Hypothalamus (tissue), 51 donors: ENCODE data around the gene PCSK5.

Experiments used
- DNase-seq, 51 donors: peaks; one replicate each; lab custom pipeline; 2025; lab: John Stamatoyannopoulos, UW

PCSK5 gene

DNA sequence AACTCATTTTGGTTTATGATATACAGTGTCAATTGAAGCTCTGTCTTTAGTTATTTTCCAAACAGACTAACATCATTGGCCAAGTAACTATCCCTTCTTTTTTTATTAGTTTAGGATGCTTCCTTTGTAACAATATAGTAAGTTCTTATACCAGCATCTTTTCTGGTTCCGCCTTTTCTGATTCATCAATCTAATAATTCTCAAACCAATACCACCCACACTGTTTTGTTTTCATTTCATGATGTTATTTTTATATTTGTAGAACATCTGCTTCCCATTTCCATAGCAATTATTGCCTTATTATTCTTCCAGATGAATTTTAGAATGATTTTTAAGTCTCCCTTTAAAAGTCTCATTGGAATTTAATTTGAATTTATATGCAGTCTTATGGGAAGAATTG, 285.7 kb downstream of the PCSK5 start:
- no peak for DNase-seq

- no peak for DNase-seq
These were observed 287.5 kb downstream of the PCSK5 start for GRCh38 chr9:76177931-76178330.

- no peak for DNase-seq
These were observed 290.1 kb downstream of the PCSK5 start for GRCh38 chr9:76180541-76180940.

GRCh38 chr9:76181020-76181641, 290.7 kb downstream of the PCSK5 start:
- DNase-seq, result peak in 1 of 51 donors; percentile 6

- DNase-seq, result no peak
These were observed 291.3 kb downstream of the PCSK5 start for GRCh38 chr9:76181781-76182180.

GRCh38 chr9:76185432-76185831, 295.0 kb downstream of the PCSK5 start:
- no peak for DNase-seq

DNA sequence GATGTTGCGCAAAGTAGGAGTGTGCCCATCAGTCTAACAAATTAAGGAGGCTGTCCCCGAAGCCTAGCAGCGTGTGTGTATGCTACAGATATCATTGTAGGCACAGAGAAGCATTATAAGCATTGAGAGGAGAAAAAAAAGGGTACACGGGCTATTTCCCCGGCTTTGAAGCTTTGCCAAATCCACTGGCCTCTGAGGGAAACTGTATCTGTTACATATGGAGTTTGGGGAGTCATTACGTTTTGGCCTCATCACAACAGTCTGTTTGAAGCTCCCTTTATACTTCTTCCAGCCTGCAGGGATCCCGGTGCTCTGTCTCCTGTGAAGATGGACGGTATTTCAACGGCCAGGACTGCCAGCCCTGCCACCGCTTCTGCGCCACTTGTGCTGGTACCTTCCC, 297.8 kb downstream of the PCSK5 start:
- no peak for DNase-seq

DNA sequence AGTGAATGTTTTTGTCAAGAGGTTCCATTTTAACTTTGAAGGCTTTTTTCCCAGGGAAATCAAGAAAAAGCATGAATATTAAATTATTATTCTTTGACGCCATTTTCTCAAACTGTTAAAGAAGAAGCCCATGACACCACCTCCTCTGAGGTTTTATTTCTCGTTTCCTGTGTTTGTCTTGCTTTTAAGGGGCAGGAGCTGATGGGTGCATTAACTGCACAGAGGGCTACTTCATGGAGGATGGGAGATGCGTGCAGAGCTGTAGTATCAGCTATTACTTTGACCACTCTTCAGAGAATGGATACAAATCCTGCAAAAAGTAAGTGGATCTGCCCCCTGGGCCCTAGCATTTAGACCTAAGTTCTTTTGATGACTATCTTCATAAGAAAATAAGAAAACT, 298.4 kb downstream of the PCSK5 start:
- no peak for DNase-seq

DNA sequence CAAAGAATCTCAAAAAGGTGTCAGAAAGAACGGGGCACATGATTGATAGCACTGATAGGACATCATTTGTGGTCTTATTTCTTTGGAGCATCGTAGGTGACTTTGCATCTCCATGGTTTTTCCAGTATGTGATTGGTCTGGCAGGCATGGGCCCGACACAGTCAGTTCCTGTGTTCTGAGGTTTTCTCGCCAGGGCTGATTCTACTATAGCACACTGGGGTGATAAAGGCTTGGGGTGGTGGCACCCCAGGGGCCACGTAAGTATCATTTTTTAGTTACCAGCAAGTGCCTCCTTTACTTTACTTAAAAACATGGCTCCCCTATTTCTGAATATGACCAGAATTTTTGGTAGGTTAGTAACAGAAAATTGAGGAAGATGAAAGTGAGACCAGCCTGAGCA, 301.0 kb downstream of the PCSK5 start:
- no peak for DNase-seq

DNA sequence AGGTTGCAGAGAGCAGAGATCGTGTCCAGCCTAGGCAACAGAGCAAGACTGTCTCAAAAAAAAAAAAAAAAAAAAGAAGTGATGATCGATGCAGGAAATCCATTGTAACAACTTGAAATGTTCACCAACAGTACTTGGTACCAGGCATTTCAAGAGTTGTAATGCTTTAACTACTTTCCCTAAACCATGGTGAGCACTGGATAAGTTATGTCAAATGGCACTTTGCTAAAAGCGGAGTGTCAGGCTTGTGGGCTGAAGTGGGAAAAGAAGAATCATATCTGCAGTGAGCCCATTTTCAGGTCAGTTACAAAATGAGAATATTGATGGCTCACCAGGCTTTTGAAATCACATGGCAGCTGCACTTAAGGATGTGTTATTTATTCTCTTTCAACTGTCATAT, 301.5 kb downstream of the PCSK5 start:
- no peak for DNase-seq

DNA sequence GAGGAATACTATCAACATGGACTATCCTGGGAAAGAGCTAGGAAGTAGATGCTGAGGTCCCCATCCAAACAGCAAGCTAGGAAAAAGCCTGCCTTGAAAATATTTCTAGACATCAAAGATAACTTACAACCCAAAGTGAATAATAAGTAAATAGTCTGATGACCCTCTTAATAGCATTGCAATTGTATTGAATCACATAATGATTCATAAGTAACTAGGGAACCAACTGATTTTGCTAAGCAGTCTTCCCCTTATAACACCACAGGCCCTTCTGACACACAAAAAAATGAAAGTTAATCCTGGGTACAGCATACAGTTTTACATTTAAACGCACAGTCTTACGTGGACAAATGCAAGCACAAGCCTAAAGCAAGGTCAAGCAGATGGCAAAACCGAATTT, 304.4 kb downstream of the PCSK5 start:
- DNase-seq, result no peak

- no peak for DNase-seq
These were observed 307.9 kb downstream of the PCSK5 start for GRCh38 chr9:76198336-76198735.

DNA sequence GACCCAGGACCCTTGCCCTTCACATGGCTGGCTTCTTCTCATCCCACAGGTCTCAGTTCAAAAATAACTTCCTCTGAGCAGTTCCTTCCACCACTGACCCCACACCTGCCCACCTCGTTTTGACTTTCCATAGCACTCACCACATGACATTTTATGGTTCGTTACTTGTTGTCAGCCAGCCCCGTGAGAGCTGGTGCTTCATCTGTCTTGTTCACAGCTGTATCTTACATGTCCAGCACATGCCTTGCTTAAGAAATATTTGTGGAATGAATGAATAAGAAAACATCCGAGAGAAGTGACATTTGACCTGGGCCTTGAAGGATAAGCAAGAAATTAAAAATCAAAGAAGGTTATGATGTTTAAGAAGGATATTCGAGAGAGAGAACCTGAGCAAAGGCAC, 309.8 kb downstream of the PCSK5 start:
- no peak for DNase-seq

DNA sequence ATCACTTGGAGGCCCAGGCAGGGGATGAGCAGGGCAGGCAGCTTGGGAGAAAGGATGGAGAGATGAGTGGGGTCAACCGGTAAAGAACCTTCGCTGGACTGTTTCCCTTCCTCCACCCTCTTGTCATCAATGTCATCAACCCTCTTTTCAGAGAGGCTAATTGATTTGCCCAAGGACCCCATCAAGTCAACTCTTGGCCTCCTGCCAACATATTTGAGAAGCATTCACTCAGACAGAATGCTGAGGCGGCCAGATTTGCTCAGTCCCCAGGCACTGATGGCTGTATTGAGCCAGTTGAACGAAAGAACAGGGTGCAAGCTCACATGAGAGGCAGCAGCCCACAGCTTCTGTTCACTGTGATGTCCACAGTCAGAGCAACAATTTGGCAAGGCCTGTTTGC, 310.3 kb downstream of the PCSK5 start:
- no peak for DNase-seq

GRCh38 chr9:76203373-76203772, 312.9 kb downstream of the PCSK5 start:
- DNase-seq, result no peak

GRCh38 chr9:76206821-76207220, 316.3 kb downstream of the PCSK5 start:
- no peak for DNase-seq

DNA sequence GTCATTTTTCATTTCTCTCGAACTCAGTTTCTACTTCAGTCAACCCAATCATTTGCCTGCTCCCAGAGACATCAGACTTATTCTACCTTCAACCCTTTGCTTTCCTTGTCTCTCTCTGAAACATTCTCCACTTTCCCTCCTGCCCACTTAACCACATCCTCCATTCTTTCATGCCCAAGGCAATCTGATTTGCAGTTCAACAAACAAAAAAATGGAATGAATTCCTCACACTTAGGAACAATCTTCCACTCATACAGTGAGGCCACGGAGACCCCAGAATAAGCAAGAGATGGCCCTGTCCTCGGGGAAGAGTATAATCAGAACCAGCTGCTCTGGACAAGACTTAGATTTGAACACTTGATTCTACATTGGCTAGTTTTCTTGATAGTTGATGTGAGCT, 323.3 kb downstream of the PCSK5 start:
- no peak for DNase-seq

GRCh38 chr9:76215066-76215465, 324.6 kb downstream of the PCSK5 start:
- DNase-seq, result no peak

DNA sequence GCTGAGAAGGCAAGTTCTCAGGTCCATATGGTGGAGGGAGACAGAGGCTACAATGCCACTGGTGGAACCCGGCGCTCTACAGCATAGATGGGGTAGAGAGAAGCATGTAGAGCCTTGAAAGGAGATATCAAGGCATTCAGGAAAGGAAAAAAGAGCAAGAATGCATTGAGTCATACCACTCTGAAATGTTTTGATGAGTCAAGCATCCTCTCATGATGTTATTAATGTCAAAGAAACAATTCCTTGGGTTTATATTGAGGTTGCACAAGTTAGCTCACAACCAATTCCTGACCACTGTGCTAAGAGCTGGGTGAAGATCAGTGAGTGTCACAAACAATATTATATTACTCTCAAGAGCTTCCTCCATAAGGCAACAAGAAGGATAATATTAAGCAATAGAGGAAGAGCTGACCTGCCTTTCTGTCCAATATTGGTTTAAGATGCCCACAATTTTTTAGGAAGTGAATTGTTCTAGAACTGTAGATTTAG, 325.7 kb downstream of the PCSK5 start:
- DNase-seq, result no peak

DNA sequence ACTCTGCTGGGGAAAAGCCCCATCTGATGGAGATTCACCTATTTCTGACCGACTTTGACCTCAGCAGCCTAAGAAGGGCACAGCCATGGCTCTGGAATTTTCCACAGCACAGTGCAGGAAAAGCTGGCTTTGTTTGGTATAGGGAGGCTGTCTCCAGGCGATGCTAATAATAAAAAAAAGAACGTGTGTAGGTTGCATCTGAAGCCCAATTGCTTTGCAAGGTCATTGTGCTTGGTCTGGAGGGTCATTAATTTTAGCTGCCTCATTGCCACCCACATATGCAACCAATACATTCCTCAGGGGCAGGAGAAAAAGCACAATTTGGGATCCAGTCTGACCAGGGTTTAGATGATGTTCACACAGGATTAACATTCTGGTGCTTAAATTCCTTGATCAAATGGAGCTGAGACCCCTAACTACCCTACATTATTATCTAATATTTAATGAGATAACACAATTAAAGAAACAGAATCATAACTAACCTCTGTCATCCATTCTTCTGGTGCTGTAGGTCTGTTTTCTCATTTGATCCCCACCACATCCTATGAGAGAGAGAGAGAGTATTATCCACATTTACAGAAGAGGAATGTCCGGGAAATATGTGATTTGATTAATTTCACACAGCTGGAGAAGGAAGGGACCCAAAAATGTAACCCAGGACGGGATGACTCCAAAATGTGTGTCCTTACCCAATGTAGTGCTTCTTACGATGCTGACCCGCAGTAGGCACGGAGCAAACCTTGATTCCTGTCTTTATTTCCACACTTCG, 327.8 kb downstream of the PCSK5 start:
- no peak for DNase-seq

GRCh38 chr9:76218886-76219445, 328.5 kb downstream of the PCSK5 start:
- no peak for DNase-seq

- DNase-seq, result no peak
These were observed 329.2 kb downstream of the PCSK5 start for GRCh38 chr9:76219560-76220151.
